AG10803 (cell line): ENCODE measurements around the gene GLS.
A peak's percentile ranks its signal among the peaks of the same experiment; 100 is the strongest.
"Not testable (repeated sequence)": the region's sequence is repeated elsewhere in the genome, so short reads cannot be mapped to it uniquely, and the experiment has no call there.

Source experiments
- DNase-seq: peaks from one replicate; pipeline ENCODE4 v3.0.0; 2010; ENCODE audit warnings: low read depth
- H3K4me3 ChIP-seq: 2 replicates; pipeline ENCODE4 v1.5.1; 2011; ENCODE audit warnings: mild to moderate bottlenecking, low read length, control low read depth
- TF ChIP-seq, protein P1 (sequence below): conservative IDR thresholded peaks from 2 replicates; pipeline ENCODE4 v1.5.1; 2011; ENCODE audit warnings: mild to moderate bottlenecking, low read length, control low read depth, inconsistent platforms

GLS gene

GRCh38 chr2:190947141-190947540 lies 66.5 kb downstream of the GLS start:
- H3K4me3 ChIP-seq = no peak overlapping the region
- peak; percentile 41 for DNase-seq
- TF ChIP-seq, protein P1, sequence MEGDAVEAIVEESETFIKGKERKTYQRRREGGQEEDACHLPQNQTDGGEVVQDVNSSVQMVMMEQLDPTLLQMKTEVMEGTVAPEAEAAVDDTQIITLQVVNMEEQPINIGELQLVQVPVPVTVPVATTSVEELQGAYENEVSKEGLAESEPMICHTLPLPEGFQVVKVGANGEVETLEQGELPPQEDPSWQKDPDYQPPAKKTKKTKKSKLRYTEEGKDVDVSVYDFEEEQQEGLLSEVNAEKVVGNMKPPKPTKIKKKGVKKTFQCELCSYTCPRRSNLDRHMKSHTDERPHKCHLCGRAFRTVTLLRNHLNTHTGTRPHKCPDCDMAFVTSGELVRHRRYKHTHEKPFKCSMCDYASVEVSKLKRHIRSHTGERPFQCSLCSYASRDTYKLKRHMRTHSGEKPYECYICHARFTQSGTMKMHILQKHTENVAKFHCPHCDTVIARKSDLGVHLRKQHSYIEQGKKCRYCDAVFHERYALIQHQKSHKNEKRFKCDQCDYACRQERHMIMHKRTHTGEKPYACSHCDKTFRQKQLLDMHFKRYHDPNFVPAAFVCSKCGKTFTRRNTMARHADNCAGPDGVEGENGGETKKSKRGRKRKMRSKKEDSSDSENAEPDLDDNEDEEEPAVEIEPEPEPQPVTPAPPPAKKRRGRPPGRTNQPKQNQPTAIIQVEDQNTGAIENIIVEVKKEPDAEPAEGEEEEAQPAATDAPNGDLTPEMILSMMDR = no peak

- peak; percentile 72 for DNase-seq
- no peak overlapping the region for H3K4me3 ChIP-seq
- TF ChIP-seq, protein P1 = no peak
Measured at GRCh38 chr2:190947711-190948251, 67.2 kb downstream of the GLS start.

GRCh38 chr2:190948671-190949070 lies 68.0 kb downstream of the GLS start:
- DNase-seq = peak; percentile 48
- TF ChIP-seq, protein P1 = no peak
- no peak overlapping the region for H3K4me3 ChIP-seq

DNA sequence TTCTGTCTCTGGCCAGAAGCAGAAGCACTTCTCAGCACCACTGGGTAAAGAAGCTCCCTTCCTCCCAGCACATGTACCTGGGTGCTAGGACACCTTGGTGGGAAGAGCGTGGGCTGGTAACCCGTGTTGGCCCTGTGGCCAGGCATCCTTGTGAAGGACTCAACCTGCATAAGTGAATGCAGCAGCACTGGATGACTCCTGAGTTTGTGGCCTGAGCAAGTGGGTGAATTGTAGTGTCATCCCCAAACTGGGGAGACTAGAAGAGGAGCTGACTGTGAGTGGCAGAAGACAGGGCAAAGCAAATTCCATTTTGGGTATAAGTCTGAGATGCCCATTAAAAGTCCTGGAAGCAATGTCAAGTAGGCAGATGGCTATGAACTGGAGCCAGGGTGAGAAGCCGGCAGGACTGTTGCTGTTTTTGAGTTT lies 70.0 kb downstream of the GLS start:
- TF ChIP-seq, protein P1 = no peak
- no peak for DNase-seq
- H3K4me3 ChIP-seq = no peak overlapping the region

DNA sequence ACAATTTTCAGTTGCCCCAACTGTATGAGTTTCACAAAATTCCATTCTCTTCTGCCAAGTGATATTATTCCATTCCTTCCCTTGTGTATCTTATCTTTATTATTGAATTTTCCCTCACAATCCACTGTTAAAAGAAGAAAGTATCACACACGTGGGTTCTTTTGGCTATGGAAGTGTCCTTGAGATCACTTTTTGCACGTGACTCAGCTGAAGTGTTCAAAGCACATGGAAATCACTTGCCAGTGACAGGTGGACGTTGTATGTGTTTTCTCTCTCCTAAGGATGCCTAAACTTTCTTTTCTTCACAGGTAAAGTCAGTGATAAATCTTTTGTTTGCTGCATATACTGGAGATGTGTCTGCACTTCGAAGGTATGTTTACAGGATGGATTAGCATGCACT lies 72.6 kb downstream of the GLS start:
- no peak overlapping the region for H3K4me3 ChIP-seq
- DNase-seq = no peak
- TF ChIP-seq, protein P1 = no peak

DNA sequence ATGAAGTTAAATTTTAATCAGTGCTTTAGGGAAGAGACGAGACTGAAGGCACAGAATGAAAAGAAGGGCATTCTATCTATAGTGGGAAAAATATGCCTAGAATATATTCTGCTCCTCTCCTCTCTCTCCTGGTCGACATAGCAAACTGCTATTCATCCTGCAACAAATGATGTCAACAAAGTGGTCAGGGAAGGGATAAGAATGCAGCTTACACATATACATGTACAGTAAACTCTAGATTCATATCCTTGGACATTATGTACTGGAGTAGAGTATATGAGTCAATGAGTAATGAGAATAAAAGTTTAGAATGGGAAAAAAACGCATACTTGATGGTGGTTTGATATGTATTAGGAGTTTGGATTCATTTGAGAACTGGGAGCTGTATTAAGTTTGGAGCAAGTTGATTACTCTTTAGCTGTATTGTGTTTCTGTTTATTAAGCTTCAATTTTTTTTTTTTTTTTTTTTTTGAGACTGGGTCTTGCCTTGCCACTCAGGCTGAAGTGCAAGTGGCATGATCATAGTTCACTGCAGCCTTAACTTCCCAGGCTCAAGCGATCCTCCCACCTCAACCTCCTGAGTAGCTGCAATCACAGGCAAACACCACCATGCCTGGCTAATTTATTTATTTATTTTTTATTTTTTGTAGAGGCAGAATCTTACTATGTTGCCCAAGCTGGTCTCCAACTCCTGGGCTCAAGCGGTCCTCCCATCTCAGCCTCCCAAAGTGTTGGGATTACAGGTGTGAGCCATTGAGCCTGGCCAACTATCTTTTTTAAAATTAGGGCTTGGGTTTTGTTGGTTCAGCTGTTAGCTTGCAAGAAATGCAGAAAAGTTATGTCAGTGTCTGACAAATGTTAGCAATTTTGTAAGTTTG lies 79.5 kb downstream of the GLS start:
- no peak for DNase-seq
- no peak overlapping the region for H3K4me3 ChIP-seq
- TF ChIP-seq, protein P1 = no peak

GRCh38 chr2:190961117-190961516 lies 80.5 kb downstream of the GLS start:
- H3K4me3 ChIP-seq = not testable (repeated sequence)

More at GRCh38 chr2:190961117-190961516, 80.5 kb downstream of the GLS start:
- not testable (repeated sequence) for DNase-seq
